ENCODE results near the gene SLC11A1.

Gene SLC11A1

GRCh38 chr2:218366621-218367414 lies 15.3 kb upstream of the SLC11A1 start:
- no peak for DNase-seq (ENCODE audit: low read depth)

GRCh38 chr2:218367415-218368149 lies 14.5 kb upstream of the SLC11A1 start:
- peak; percentile 86 for DNase-seq (ENCODE audit: low read depth)

DNA sequence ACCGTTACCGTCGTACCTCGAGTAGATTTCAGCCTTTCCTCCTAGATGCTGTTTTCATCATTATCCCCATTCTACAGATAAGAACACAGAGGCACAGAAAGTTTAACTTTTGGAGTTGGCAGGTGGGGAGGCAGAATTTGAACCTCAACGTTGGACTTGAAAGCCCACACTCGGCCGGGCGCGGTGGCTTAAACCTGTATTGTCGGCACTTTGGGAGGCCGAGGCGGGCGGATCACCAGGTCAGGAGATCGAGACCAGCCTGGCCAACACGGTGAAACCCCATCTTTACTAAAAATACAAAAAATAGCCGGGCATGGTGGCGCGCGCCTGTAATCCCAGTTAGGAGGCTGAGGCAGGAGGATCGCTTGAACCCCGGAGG lies 13.9 kb upstream of the SLC11A1 start:
- no peak for DNase-seq (ENCODE audit: low read depth)

GRCh38 chr2:218368621-218369153 lies 13.4 kb upstream of the SLC11A1 start:
- no peak for DNase-seq (ENCODE audit: low read depth)

GRCh38 chr2:218369330-218369729 lies 12.7 kb upstream of the SLC11A1 start:
- DNase-seq (ENCODE audit: low read depth) = no peak

DNA sequence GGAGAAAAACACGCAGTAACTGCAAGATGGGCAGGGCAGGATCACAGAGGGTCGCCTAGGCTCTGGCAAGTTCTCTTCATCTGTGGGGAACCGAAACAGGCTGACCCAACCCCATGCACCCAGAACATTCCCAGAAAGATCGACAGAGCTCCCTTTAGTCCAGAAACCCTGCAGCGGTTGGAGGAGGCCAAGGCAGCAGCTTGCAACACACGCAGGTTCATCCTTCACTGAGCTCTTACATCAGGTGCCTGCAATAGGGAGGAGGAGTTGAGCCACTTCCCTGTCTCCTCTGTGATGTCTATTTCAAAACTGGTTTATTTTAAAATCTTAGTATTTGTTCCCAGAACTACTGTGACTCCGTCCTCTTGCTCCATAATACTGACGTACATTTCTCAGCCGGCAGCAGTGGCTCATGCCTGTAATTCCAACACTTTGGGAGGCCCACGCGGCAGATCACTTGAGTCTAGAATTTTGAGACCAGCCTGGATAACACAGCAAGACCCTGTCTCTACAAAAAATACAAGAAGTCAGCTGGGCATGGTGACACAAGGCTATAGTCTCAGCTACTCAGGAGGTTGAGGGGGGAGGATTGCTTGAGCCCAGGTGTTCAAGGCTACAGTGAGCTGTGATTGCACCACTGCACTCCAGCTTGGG lies 11.5 kb upstream of the SLC11A1 start:
- DNase-seq (ENCODE audit: low read depth) = no peak

DNA sequence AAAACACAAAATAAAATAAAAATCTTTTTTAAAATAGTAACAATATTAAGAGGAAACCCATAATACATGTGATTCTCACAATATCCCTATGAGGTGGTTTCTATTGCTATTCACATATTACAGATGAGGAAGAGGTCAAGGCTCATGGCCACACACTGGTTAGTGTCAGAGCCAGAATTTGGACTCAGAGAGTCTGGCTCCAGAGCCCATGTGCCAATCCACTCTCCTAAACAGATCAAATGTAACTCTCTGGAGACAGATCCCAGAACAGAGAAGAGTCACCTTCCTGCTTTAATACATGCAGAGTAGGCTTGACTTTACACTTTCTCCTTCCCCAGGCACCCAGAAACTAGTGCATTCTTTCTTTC lies 10.1 kb upstream of the SLC11A1 start:
- DNase-seq (ENCODE audit: low read depth) = no peak

- no peak for DNase-seq (ENCODE audit: low read depth)
Observed at GRCh38 chr2:218374795-218375194, 7.3 kb upstream of the SLC11A1 start.

DNA sequence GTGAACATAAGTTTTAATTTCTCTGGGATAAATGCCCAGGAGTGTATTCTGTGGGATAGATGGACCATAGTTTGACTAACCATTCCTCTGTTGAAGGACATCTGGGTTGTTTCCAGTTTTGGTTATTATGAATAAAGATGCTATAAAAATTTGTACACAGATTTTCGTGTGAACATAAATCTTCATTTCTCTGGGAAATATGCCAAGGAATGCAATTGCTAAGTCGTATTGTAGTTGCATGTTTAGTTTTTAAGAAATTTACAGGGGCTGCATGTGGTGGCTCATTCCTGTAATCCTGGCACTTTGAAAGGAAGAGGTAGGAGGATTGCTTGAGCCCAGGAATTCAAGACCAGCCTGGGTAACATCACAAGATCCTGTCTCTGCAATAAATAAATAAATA lies 6.9 kb upstream of the SLC11A1 start:
- peak; percentile 40 for DNase-seq (ENCODE audit: low read depth)

DNA sequence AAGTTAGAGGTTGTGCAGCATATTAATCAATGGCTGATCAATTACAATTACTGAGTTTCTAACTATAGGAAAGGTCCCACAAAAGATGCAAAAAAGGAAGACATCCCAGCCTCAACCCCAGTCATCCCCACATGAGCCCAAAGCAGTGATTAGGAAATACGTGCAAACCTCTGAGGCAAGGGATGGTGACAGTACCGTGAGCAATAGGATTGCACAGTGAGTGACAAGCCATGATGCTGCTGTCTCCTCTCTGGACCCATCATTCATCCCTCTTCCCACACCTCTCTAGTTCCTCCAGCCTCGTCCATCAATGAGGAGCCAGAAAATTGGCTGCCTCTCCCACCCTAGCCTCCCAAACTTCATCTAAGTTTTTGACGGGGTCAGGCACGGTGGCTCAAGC lies 4.0 kb upstream of the SLC11A1 start:
- DNase-seq (ENCODE audit: low read depth) = no peak

- DNase-seq (ENCODE audit: low read depth) = no peak
Observed at GRCh38 chr2:218382785-218383184, 712 bp downstream of the SLC11A1 start.

DNA sequence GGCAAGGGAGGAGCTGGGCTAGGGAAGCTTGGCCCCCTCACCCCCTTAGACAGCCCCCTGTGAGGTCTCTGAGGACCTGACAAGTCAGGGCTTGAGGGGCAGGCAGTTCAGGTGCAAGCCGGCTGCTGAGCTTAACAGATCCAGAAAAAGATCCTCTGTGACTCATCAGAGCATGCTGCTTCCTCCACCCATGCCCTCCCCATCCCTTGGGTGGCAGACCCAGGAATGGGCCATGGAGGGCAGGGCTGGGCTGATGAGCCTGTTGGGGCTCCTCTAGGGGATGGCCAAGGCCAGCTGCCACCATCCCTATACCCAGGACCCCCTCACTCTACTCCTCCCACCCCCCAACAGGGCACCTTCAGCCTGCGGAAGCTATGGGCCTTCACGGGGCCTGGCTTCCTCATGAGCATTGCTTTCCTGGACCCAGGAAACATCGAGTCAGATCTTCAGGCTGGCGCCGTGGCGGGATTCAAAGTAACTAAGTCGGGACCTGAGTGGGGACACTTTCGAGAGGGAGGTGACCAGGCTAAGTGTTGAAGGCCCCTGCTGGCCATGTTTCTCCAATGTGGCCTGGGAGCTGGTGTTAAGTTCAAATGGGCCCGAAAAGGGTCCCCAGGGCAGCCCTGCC lies 1.9 kb downstream of the SLC11A1 start:
- DNase-seq (ENCODE audit: low read depth) = peak; percentile 42

DNA sequence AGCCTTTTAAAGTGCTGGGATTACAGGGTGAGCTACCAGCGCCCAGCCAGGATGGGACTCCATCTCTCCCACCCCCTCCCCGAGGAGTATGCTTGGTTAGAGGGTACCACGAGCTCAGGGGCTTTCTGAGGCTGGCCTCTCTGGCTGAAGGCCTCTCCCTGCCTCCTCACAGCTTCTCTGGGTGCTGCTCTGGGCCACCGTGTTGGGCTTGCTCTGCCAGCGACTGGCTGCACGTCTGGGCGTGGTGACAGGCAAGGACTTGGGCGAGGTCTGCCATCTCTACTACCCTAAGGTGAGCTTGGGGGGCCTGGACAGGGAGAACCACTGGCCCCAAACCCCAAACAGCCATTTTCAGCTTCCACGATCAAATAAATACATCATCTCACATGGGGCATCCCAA lies 2.9 kb downstream of the SLC11A1 start:
- DNase-seq (ENCODE audit: low read depth) = no peak

DNA sequence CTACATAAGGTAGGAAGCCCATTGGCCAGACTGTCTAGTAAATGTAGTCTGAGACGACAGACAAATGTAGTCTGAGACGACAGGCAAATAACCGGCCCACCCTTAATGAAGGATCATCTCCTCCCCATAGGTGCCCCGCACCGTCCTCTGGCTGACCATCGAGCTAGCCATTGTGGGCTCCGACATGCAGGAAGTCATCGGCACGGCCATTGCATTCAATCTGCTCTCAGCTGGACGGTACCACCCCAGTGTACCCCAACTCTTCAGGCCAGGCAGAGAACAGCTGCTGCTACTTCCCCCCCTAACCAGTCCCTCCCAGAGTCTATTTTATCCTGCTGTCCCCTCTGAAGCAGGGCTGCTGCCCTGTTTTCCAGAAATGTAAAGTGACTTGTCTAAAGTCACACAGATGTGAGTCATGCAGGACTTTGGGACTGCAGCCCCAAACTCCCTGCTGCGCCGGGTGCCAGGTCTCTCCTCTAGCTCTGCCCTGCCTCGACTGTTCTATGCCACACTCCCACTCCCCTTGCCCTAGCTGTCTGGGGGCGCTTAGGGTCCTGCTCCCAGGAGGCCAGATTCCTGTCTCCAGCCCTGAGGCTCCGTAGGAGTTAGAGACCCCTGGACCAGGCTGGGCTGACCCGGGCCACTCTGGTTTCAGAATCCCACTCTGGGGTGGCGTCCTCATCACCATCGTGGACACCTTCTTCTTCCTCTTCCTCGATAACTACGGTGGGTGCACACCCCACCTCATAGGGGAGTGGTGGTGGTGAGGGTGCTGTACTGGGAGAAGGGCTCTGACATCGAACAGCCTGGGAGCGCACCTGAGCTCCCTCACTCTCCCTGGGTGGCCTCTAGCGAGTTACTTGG lies 4.7 kb downstream of the SLC11A1 start:
- no peak for DNase-seq (ENCODE audit: low read depth)

DNA sequence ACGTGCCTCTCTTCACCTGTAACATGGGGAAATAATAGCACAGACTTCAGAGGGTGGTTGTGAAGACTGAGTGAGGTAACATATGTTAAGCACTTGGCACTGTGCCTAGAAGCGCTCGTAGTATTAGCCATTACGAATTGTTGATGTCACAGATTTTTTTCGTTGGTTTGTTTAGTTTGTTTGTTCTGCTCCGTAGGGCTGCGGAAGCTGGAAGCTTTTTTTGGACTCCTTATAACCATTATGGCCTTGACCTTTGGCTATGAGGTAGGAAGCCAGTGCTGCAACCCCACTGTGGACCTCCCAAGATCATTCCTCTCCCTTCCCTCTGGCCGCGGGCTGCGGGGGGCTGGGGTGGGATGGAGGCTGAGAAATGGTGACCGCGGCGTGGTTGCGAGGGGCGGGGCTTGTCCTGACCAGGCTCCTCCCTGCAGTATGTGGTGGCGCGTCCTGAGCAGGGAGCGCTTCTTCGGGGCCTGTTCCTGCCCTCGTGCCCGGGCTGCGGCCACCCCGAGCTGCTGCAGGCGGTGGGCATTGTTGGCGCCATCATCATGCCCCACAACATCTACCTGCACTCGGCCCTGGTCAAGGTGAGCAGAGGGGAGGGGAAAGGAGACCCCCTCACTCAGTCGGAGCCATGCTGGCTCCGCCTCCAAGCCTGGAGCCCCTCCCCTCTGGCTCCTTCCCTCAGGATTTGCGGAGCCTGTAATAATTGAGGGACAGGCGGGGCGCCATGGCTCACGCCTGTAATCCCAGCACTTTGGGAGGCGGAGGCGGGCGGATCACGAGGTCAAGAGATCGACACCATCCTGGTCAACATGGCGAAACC lies 5.5 kb downstream of the SLC11A1 start:
- DNase-seq (ENCODE audit: low read depth) = peak; percentile 43

- no peak for DNase-seq (ENCODE audit: low read depth)
Observed at GRCh38 chr2:218389333-218390150, 7.5 kb downstream of the SLC11A1 start.

GRCh38 chr2:218391202-218391601 lies 9.1 kb downstream of the SLC11A1 start:
- no peak for DNase-seq (ENCODE audit: low read depth)

GRCh38 chr2:218392459-218392858 lies 10.4 kb downstream of the SLC11A1 start:
- no peak for DNase-seq (ENCODE audit: low read depth)

DNA sequence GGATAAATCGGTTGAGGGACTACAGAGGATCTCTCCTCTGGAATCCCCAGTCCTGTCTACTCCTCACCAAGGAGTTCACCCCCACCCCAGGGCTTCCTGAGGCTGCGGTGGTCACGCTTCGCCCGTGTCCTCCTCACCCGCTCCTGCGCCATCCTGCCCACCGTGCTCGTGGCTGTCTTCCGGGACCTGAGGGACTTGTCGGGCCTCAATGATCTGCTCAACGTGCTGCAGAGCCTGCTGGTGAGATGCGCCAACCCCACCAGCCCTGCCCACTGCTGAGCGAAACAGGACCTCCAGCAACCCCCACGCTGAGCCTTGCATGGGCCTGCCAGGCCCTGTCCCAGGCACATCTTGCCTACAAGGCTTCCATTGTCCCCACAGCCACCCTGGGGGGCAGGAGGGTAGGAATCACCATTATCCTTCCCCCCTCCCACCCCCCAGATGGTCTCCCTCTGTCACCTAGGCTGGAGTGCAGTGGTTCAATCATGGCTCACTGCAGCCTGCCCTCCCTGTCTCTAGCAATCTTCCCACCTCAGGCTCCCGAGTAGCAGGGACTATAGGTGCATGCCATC lies 10.9 kb downstream of the SLC11A1 start:
- no peak for DNase-seq (ENCODE audit: low read depth)

Data from ELR (cell line).